ENCODE data around the gene ZNF782. TPM values are rescaled to one million over a fixed set of nuclear protein-coding genes. Genes with fewer than 3 reads are reported as not detected.
A peak's percentile ranks its signal among the peaks of the same experiment; 100 is the strongest.
"Not testable (repeated sequence)": the region's sequence is repeated elsewhere in the genome, so short reads cannot be mapped to it uniquely, and the experiment has no call there.

ZNF782 gene
- total RNA-seq, 2 donors from 2014 or later: 7.3 to 9.1 TPM

DNA sequence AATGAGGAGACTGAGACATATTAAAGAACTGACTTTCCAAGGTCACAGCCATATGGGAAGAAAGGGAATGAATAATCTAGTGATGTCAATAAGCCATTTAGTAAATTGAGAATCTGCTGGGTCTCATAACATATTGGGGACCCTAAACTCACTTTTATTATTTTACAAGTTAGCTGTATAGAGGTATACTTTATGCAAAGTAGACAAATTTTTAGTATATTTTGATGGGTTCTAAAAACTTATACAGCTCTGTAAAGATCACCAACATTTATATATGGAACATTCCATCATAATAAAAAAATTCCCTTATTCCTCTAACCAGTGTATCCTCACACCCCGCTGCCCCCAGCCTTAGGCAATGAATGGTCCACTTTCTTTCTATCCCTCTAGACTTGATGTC lies 40.7 kb downstream of the ZNF782 start:
- Mint-ChIP-seq H3K27ac (no peak overlapping the region), H3K27me3 (ENCODE audit: insufficient read depth) (no peaks in the 10 kb centered on the region), H3K4me3 (no peak overlapping the region), H3K9me3 (peaks cover 86% of the 10 kb centered on the region), H3K4me1 (no peaks in the 10 kb centered on the region), H3K36me3 (ENCODE audit: low read depth) (peaks cover 41% of the 10 kb centered on the region)
- peaks cover 23% of the 10 kb centered on the region for H3K36me3 ChIP-seq (ENCODE audit: control insufficient read depth, insufficient read depth, low read length)
- H3K4me3 ChIP-seq (ENCODE audit: low read length): peak overlapping the region; percentile 28
- no peaks in the 10 kb centered on the region for H3K27me3 ChIP-seq (ENCODE audit: control insufficient read depth, insufficient read depth, low read length, poor library complexity, severe bottlenecking)
- H3K9ac ChIP-seq (ENCODE audit: extremely low read depth, low read length, poor library complexity, severe bottlenecking): no peak overlapping the region
- no peaks in the 10 kb centered on the region for H3K4me1 ChIP-seq (ENCODE audit: control insufficient read depth, insufficient read depth, low read length)
- WGBS, 2 experiments (ENCODE audit: insufficient coverage in 1 of 2, insufficient read length in 1 of 2): 93% methylated on average over 1 of the region's 1 CpG; no CpG with 5 or more reads in 1 of the 2 experiments
- DNase-seq: no peak
- TF ChIP-seq, protein P1, sequence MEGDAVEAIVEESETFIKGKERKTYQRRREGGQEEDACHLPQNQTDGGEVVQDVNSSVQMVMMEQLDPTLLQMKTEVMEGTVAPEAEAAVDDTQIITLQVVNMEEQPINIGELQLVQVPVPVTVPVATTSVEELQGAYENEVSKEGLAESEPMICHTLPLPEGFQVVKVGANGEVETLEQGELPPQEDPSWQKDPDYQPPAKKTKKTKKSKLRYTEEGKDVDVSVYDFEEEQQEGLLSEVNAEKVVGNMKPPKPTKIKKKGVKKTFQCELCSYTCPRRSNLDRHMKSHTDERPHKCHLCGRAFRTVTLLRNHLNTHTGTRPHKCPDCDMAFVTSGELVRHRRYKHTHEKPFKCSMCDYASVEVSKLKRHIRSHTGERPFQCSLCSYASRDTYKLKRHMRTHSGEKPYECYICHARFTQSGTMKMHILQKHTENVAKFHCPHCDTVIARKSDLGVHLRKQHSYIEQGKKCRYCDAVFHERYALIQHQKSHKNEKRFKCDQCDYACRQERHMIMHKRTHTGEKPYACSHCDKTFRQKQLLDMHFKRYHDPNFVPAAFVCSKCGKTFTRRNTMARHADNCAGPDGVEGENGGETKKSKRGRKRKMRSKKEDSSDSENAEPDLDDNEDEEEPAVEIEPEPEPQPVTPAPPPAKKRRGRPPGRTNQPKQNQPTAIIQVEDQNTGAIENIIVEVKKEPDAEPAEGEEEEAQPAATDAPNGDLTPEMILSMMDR (conservative IDR thresholded peaks at IDR 0.05): no peak
- H3K27ac ChIP-seq (ENCODE audit: low read depth, low read length): no peak overlapping the region
- peaks cover 90% of the 10 kb centered on the region for H3K9me3 ChIP-seq (ENCODE audit: control insufficient read depth, low read length)

DNA sequence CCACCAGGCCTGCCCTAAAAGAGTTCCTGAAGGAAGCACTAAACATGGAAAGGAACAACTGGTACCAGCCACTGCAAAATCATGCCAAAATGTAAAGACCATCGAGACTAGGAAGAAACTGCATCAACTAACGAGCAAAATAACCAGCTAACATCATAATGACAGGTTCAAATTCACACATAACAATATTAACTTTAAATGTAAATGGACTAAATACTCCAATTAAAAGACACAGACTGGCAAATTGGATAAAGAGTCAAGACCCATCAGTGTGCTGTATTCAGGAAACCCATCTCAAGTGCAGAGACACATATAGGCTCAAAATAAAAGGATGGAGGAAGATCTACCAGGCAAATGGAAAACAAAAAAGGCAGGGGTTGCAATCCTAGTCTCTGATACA lies 55.4 kb downstream of the ZNF782 start:
- not testable (repeated sequence) for H3K4me1 Mint-ChIP-seq; H3K27me3 Mint-ChIP-seq (ENCODE audit: insufficient read depth); H3K27ac ChIP-seq (ENCODE audit: low read depth, low read length); H3K27me3 ChIP-seq (ENCODE audit: control insufficient read depth, insufficient read depth, low read length, poor library complexity, severe bottlenecking); H3K27ac Mint-ChIP-seq; H3K4me3 ChIP-seq (ENCODE audit: low read length); H3K4me1 ChIP-seq (ENCODE audit: control insufficient read depth, insufficient read depth, low read length); H3K4me3 Mint-ChIP-seq; DNase-seq; H3K9ac ChIP-seq (ENCODE audit: extremely low read depth, low read length, poor library complexity, severe bottlenecking)
- WGBS, 2 experiments (ENCODE audit: insufficient coverage in 1 of 2, insufficient read length in 1 of 2): no CpG with 5 or more reads among the region's 2 CpGs
- peaks cover 20% of the 10 kb centered on the region for H3K36me3 ChIP-seq (ENCODE audit: control insufficient read depth, insufficient read depth, low read length)
- H3K9me3 Mint-ChIP-seq: peaks cover 79% of the 10 kb centered on the region
- H3K36me3 Mint-ChIP-seq (ENCODE audit: low read depth): peaks cover 47% of the 10 kb centered on the region
- H3K9me3 ChIP-seq (ENCODE audit: control insufficient read depth, low read length): peaks cover 40% of the 10 kb centered on the region

DNA sequence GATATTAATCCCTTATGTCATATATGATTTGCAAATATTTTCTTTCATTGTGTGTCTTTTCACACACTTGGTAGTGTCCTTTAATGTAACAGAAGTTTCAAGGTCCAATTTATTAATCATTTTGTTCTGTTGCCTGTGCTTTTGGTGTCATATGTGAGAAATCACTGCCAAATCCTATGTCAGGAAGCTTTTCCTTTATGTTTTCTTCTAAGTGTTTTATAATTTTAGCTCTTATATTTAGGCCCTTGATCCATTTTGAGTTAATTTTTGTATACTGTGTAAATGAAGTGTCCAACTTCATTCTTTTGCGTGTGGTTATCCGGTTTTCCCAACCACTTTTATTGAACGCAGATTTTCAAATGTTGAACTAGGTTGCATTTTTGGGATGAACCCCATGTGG lies 70.3 kb downstream of the ZNF782 start:
- no peak overlapping the region for H3K27ac ChIP-seq (ENCODE audit: low read depth, low read length)
- no peak for DNase-seq
- no peak overlapping the region for H3K4me3 Mint-ChIP-seq
- no peaks in the 10 kb centered on the region for H3K36me3 ChIP-seq (ENCODE audit: control insufficient read depth, insufficient read depth, low read length)
- TF ChIP-seq, protein P1 (conservative IDR thresholded peaks at IDR 0.05): no peak
- H3K4me1 ChIP-seq (ENCODE audit: control insufficient read depth, insufficient read depth, low read length): no peaks in the 10 kb centered on the region
- H3K4me3 ChIP-seq (ENCODE audit: low read length): no peak overlapping the region
- peaks cover 21% of the 10 kb centered on the region for H3K9me3 Mint-ChIP-seq
- peaks cover 9% of the 10 kb centered on the region for H3K36me3 Mint-ChIP-seq (ENCODE audit: low read depth)
- H3K27me3 Mint-ChIP-seq (ENCODE audit: insufficient read depth): no peaks in the 10 kb centered on the region
- peaks cover 4% of the 10 kb centered on the region for H3K4me1 Mint-ChIP-seq
- WGBS, 2 experiments (ENCODE audit: insufficient coverage in 1 of 2, insufficient read length in 1 of 2): 99 to 100% methylated on average over 1 to 3 of the region's 3 CpGs
- no peak overlapping the region for H3K27ac Mint-ChIP-seq
- H3K27me3 ChIP-seq (ENCODE audit: control insufficient read depth, insufficient read depth, low read length, poor library complexity, severe bottlenecking): no peaks in the 10 kb centered on the region
- peaks cover 31% of the 10 kb centered on the region for H3K9me3 ChIP-seq (ENCODE audit: control insufficient read depth, low read length)
- H3K9ac ChIP-seq (ENCODE audit: extremely low read depth, low read length, poor library complexity, severe bottlenecking): no peak overlapping the region

DNA sequence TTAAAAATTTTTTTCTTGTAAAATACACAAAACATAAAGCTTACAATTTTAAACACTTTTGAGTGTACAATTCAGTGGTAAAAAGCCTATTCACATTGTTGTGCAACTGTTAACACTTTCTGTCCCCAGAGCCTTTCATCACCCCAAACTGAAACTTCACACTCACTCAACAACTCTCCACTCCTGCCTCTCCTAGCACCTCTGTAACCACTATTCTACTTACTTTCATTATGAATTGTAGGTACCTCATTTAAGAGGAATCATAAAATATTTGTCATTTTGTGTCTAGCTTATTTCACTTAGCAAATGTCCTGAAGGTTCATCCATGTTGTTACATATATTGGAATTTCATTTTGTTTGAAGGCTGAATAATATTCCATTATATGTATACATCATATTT lies 72.1 kb downstream of the ZNF782 start:
- no peak overlapping the region for H3K4me3 Mint-ChIP-seq
- Histone ChIP-seq H3K4me1 (ENCODE audit: control insufficient read depth, insufficient read depth, low read length) (no peaks in the 10 kb centered on the region), H3K36me3 (ENCODE audit: control insufficient read depth, insufficient read depth, low read length) (no peaks in the 10 kb centered on the region), H3K27ac (ENCODE audit: low read depth, low read length) (no peak overlapping the region), H3K4me3 (ENCODE audit: low read length) (no peak overlapping the region), H3K9ac (ENCODE audit: extremely low read depth, low read length, poor library complexity, severe bottlenecking) (no peak overlapping the region), H3K9me3 (ENCODE audit: control insufficient read depth, low read length) (peaks cover 18% of the 10 kb centered on the region), H3K27me3 (ENCODE audit: control insufficient read depth, insufficient read depth, low read length, poor library complexity, severe bottlenecking) (no peaks in the 10 kb centered on the region)
- TF ChIP-seq, protein P1 (conservative IDR thresholded peaks at IDR 0.05): no peak
- no peak overlapping the region for H3K27ac Mint-ChIP-seq
- peaks cover 17% of the 10 kb centered on the region for H3K9me3 Mint-ChIP-seq
- H3K36me3 Mint-ChIP-seq (ENCODE audit: low read depth): peaks cover 3% of the 10 kb centered on the region
- H3K4me1 Mint-ChIP-seq: peaks cover 7% of the 10 kb centered on the region
- no peak for DNase-seq
- H3K27me3 Mint-ChIP-seq (ENCODE audit: insufficient read depth): no peaks in the 10 kb centered on the region
